NCI-H1417 (cell line): ENCODE results near the gene SLC35D2.
"Not testable (repeated sequence)": the region's sequence is repeated elsewhere in the genome, so short reads cannot be mapped to it uniquely, and the experiment has no call there.

Source experiments
- DNase-seq, 3 experiments: peaks; one replicate each; lab custom pipeline; 2025; lab: John Stamatoyannopoulos, UW

Gene SLC35D2

GRCh38 chr9:96400132-96400910, 16.8 kb upstream of the SLC35D2 start:
- no peak for DNase-seq

GRCh38 chr9:96399325-96399633, 15.8 kb upstream of the SLC35D2 start:
- no peak for DNase-seq

- no peak for DNase-seq
Observed at GRCh38 chr9:96398582-96399324, 15.2 kb upstream of the SLC35D2 start.

GRCh38 chr9:96395964-96396363, 12.5 kb upstream of the SLC35D2 start:
- no peak for DNase-seq

GRCh38 chr9:96394832-96395496, 11.5 kb upstream of the SLC35D2 start:
- DNase-seq = peak in 2 of 3 experiments; percentile 22 to 75

- no peak for DNase-seq
Observed at GRCh38 chr9:96392263-96392662, 8.8 kb upstream of the SLC35D2 start.

GRCh38 chr9:96391021-96391765, 7.7 kb upstream of the SLC35D2 start:
- DNase-seq = peak in 1 of 3 experiments; percentile 22

GRCh38 chr9:96388144-96388543, 4.6 kb upstream of the SLC35D2 start:
- DNase-seq = no peak

- DNase-seq = no peak
Observed at GRCh38 chr9:96386157-96386556, 2.6 kb upstream of the SLC35D2 start.

GRCh38 chr9:96382839-96383164, 709 bp downstream of the SLC35D2 start:
- DNase-seq = no peak

- DNase-seq = no peak
Observed at GRCh38 chr9:96382175-96382574, 1.3 kb downstream of the SLC35D2 start.

- DNase-seq = no peak
Observed at GRCh38 chr9:96381696-96382095, 1.8 kb downstream of the SLC35D2 start.

GRCh38 chr9:96381125-96381524, 2.4 kb downstream of the SLC35D2 start:
- DNase-seq = no peak

- DNase-seq = no peak
Observed at GRCh38 chr9:96379461-96379860, 4.0 kb downstream of the SLC35D2 start.

- no peak for DNase-seq
Observed at GRCh38 chr9:96378187-96378586, 5.3 kb downstream of the SLC35D2 start.

GRCh38 chr9:96376891-96377874, 6.3 kb downstream of the SLC35D2 start:
- DNase-seq = peak in 1 of 3 experiments; percentile 43

GRCh38 chr9:96375507-96375906, 8.0 kb downstream of the SLC35D2 start:
- not testable (repeated sequence) for DNase-seq

GRCh38 chr9:96367943-96368342, 15.6 kb downstream of the SLC35D2 start:
- DNase-seq = no peak

GRCh38 chr9:96363175-96363967, 20.1 kb downstream of the SLC35D2 start:
- DNase-seq = no peak

- not testable (repeated sequence) for DNase-seq
Observed at GRCh38 chr9:96362119-96362518, 21.4 kb downstream of the SLC35D2 start.
